GM12878 (cell line): ENCODE results near the gene RUNX3. TPM values are rescaled to one million over a fixed set of nuclear protein-coding genes. Genes with fewer than 3 reads are reported as not detected.

Experiments
- ATAC-seq: fragments of 200-7000 bp; cut with Tn5 transposase; 3 replicates; pipeline ENCODE4 v1.9.1; 2020; ENCODE audit warnings: mild to moderate bottlenecking, moderate library complexity
- BruUV-seq: library from RNA; stranded (reverse); fragments of 400-500 nt; replicated peaks from 2 replicates; lab custom pipeline; 2021; lab: Mats Ljungman, UMichigan
- CTCF ChIA-PET: fragments of 300-600 bp; sonication (Branson Sonifier 250); formaldehyde crosslinking; extraction: SDS; loops from one replicate; lab custom pipeline; 2021; ENCODE audit warnings: inconsistent platforms; lab: Yijun Ruan, JAX
- POLR2A ChIA-PET: fragments of 350-600 bp; formaldehyde crosslinking; extraction: SDS; loops from one replicate; lab custom pipeline; 2021; ENCODE audit warnings: inconsistent platforms; lab: Charles Lee
- RAD21 ChIA-PET: fragments of 300-600 bp; sonication (Branson Sonifier 250); formaldehyde crosslinking; loops from one replicate; lab custom pipeline; 2023; ENCODE audit warnings: antibody characterized with exemption; ENCODE audit not compliant: unreplicated experiment; lab: Charles Lee
- SMC1A ChIA-PET: fragments of 300-600 bp; sonication (Branson Sonifier 250); formaldehyde crosslinking; loops from one replicate; lab custom pipeline; 2023; ENCODE audit not compliant: unreplicated experiment, uncharacterized antibody; lab: Charles Lee
- DNase-seq: peaks from one replicate; pipeline ENCODE4 v3.0.0-alpha.2; 2011; ENCODE audit warnings: low read depth, low spot score
- FAIRE-seq: peaks from 3 replicates; lab custom pipeline; 2011; peaks lifted over from hg19 to GRCh38; lab: Jason Lieb, UNC
- H2AFZ ChIP-seq: 2 replicates; pipeline ENCODE4 v1.6.0; 2011; ENCODE audit warnings: low read depth, low read length, control low read depth; ENCODE audit not compliant: control insufficient read depth
- H3K27ac ChIP-seq: 2 replicates; pipeline ENCODE4 v1.5.1; 2011; ENCODE audit warnings: control low read depth; ENCODE audit not compliant: control insufficient read depth, insufficient read depth
- H3K27me3 ChIP-seq, 2 experiments: replicated peaks in 1 of 2; 2 replicates each; pipeline versions ENCODE4 v1.6.0 to v1.6.1; 2011; ENCODE audit warnings: low read length in 1 of 2; ENCODE audit not compliant: control insufficient read depth in 2 of 2, insufficient read depth in 2 of 2
- H3K36me3 ChIP-seq, 2 experiments: 2 replicates each; pipeline ENCODE4 v1.5.1; 2011; ENCODE audit warnings: low read length in 1 of 2; ENCODE audit not compliant: control insufficient read depth in 2 of 2, insufficient read depth in 2 of 2
- H3K4me1 ChIP-seq: 2 replicates; pipeline ENCODE4 v1.6.1; 2011; ENCODE audit warnings: mild to moderate bottlenecking, low read length, moderate library complexity, mixed read lengths; ENCODE audit not compliant: control insufficient read depth, insufficient read depth
- H3K4me2 ChIP-seq: 2 replicates; pipeline ENCODE4 v1.6.0; 2011; ENCODE audit warnings: control low read depth; ENCODE audit not compliant: control insufficient read depth, insufficient read depth
- H3K4me3 ChIP-seq: fragments of 200-600 bp; sonication (generic); 2 replicates; pipeline ENCODE4 v1.5.1; 2016
- H3K79me2 ChIP-seq: 2 replicates; pipeline ENCODE4 v1.6.0; 2011; ENCODE audit warnings: low read length; ENCODE audit not compliant: control insufficient read depth, insufficient read depth
- H3K9ac ChIP-seq: 2 replicates; pipeline ENCODE4 v1.8.0; 2011; ENCODE audit warnings: low read length, control low read depth, mixed read lengths; ENCODE audit not compliant: control insufficient read depth, insufficient read depth
- H3K9me3 ChIP-seq: replicated peaks from 3 replicates; pipeline ENCODE4 v1.5.1; 2011; ENCODE audit warnings: mild to moderate bottlenecking, low read length; ENCODE audit not compliant: control insufficient read depth, insufficient read depth
- H4K20me1 ChIP-seq: 2 replicates; pipeline ENCODE4 v1.6.0; 2011; ENCODE audit not compliant: control insufficient read depth, insufficient read depth
- ASH2L ChIP-seq: fragments of 300-600, 200-600 bp; sonication (generic); IDR thresholded peaks from 2 replicates; pipeline ENCODE4 v1.6.1; 2017; ENCODE audit warnings: low read depth, mild to moderate bottlenecking, borderline replicate concordance
- CBFB ChIP-seq: IDR thresholded peaks from 2 replicates; pipeline ENCODE4 v1.6.1; 2016; ENCODE audit warnings: antibody characterized with exemption, low read depth
- EED ChIP-seq: sonication (generic); IDR thresholded peaks from 2 replicates; pipeline ENCODE4 v1.6.1; 2016; ENCODE audit warnings: antibody characterized with exemption, low read depth
- IKZF1 ChIP-seq: fragments of 450-650 bp; conservative IDR thresholded peaks from 2 replicates; pipeline ENCODE4 v1.6.1; 2017; ENCODE audit warnings: antibody characterized with exemption, mild to moderate bottlenecking
- MTA3 ChIP-seq: IDR thresholded peaks from 2 replicates; pipeline ENCODE4 v1.6.1; 2012; ENCODE audit warnings: low read length, inconsistent platforms, borderline replicate concordance
- RB1 ChIP-seq: fragments of 450-650 bp; formaldehyde crosslinking; IDR thresholded peaks from 2 replicates; pipeline ENCODE4 v1.6.1; 2017; ENCODE audit warnings: mild to moderate bottlenecking, borderline replicate concordance
- RELA ChIP-seq: fragments of 450-650 bp; IDR thresholded peaks from 2 replicates; pipeline ENCODE4 v1.8.0; 2014; ENCODE audit warnings: borderline replicate concordance; ENCODE audit not compliant: partially characterized antibody
- SIX5 ChIP-seq: IDR thresholded peaks from 2 replicates; pipeline ENCODE4 v1.6.1; 2011; ENCODE audit warnings: mild to moderate bottlenecking, low read depth, low read length, moderate library complexity; ENCODE audit not compliant: severe bottlenecking
- SRF ChIP-seq, 2 experiments: IDR thresholded peaks; 2 replicates each; pipeline ENCODE4 v1.6.1; 2011; ENCODE audit warnings: low read depth in 2 of 2, low read length in 2 of 2, mild to moderate bottlenecking in 1 of 2, moderate library complexity in 1 of 2
- TCF3 ChIP-seq: IDR thresholded peaks from 2 replicates; pipeline ENCODE4 v1.6.1; 2012; ENCODE audit warnings: low read depth, mild to moderate bottlenecking, low read length, borderline replicate concordance; ENCODE audit not compliant: insufficient read depth
- YY1 ChIP-seq: IDR thresholded peaks from 2 replicates; pipeline ENCODE4 v1.6.1; 2011; ENCODE audit warnings: low read depth, mild to moderate bottlenecking, low read length
- WGBS: methylation state at CpG from one replicate; pipeline ENCODE4 v1.1.6; 2016; ENCODE audit warnings: low lambda C conversion rate; ENCODE audit not compliant: insufficient replicate concordance, insufficient coverage; ENCODE audit errors: missing lambda C conversion rate; 5-methylcytosine and 5-hydroxymethylcytosine counted together
- in situ Hi-C: fragments of 300-500 bp; cut with MboI; formaldehyde crosslinking; loops from 9 replicates; pipeline ENCODE4 v1.14.3; 2018; ENCODE audit warnings: mixed read lengths
- intact Hi-C: fragments of 100-400 bp; cut with micrococcal nuclease; formaldehyde crosslinking; loops from one replicate; pipeline ENCODE4 v1.14.2; 2022; ENCODE audit not compliant: unreplicated experiment
- polyA plus RNA-seq, 11 experiments: library from polyadenylated mRNA; depleted of rRNA in 4 of 11; unstranded in 6 of 11; stranded (reverse) in 5 of 11; fragments of >200 nt; fragmentation: Nextera tagmentation in 4 of 11; fragmentation: Illumina TruSeq in 1 of 11; extraction: Ambion mirVana in 4 of 11; extraction: Trizol in 1 of 11; gene quantifications; 1 replicate in 1 of 11; 2 replicates in 10 of 11; pipeline versions ENCODE4 v1.2.1 to v1.2.3, GENCODE V29; 2011 to 2016; ENCODE audit warnings: inconsistent platforms in 2 of 11, missing spikeins in 2 of 11, low read depth in 1 of 11
- total RNA-seq, 4 experiments: library from RNA; depleted of rRNA in 3 of 4; stranded (reverse); fragments of >200 nt in 3 of 4; fragmentation: Illumina TruSeq in 1 of 4; extraction: Trizol in 1 of 4; gene quantifications; 2 replicates each; pipeline versions ENCODE4 v1.2.1 to v1.2.3, GENCODE V29; 2013 to 2021
- TF ChIP-seq, protein P1 (sequence below): fragments of 450-650 bp; formaldehyde crosslinking; IDR thresholded peaks from 2 replicates; pipeline ENCODE4 v1.5.0; 2022; ENCODE audit warnings: mild to moderate bottlenecking, missing genetic modification characterization
- TF ChIP-seq, protein P2 (sequence below): fragments of 450-650 bp; IDR thresholded peaks from 2 replicates; pipeline ENCODE4 v1.6.1; 2014; ENCODE audit warnings: mild to moderate bottlenecking
- TF ChIP-seq, protein P3 (sequence below): fragments of 450-650 bp; IDR thresholded peaks from 2 replicates; pipeline ENCODE4 v1.6.1; 2016; ENCODE audit warnings: mild to moderate bottlenecking

RUNX3 gene
- total and polyA plus RNA-seq, 10 of the 15 experiments (the other 5 are each of a cell fraction or from before 2014, with no cell fraction given): 19.0 to 151 (median 31.4) TPM

GRCh38 chr1:24867084-24867870 is 62.8 kb downstream of the RUNX3 start:
- ATAC-seq (no peak), FAIRE-seq (no peak), DNase-seq (no peak)
- POLR2A ChIA-PET: no interaction called here
- Histone ChIP-seq H3K27me3 (peaks cover 3 to 7% of the 10 kb centered on the region in 2 experiments), H3K4me3 (no peak overlapping the region), H3K27ac (no peak overlapping the region), H3K9ac (no peak overlapping the region), H3K4me2 (peak overlapping the region; percentile 54), H3K36me3 (no peaks in the 10 kb centered on the region), H3K79me2 (no peaks in the 10 kb centered on the region), H2AFZ (no peak overlapping the region), H4K20me1 (no peaks in the 10 kb centered on the region), H3K9me3 (no peaks in the 10 kb centered on the region), H3K4me1 (peaks cover 12% of the 10 kb centered on the region)
- CTCF ChIA-PET: interaction anchor here (1.3 to 1.9 kb wide), 3 partner anchors 20 to 56 kb away, joined by 3 to 5 read pairs (median 4); no protein-coding TSS in a partner anchor
- SMC1A ChIA-PET: interaction anchor here (1.2 to 2.1 kb wide), 8 partner anchors 20 to 339 kb away, joined by 3 to 7 read pairs (median 4); no protein-coding TSS in a partner anchor
- intact Hi-C loops: no loop called here
- in situ Hi-C loops: no loop called here
- RAD21 ChIA-PET: interaction anchor here (1.5 kb wide), 1 partner anchor 60 kb away, joined by 4 read pairs; no protein-coding TSS in a partner anchor
- WGBS: 30% methylated on average over 18 of the region's 18 CpGs
- no TSS peak for BruUV-seq
- TF ChIP-seq MTA3: no peak
- TF ChIP-seq TCF3: no peak
- TF ChIP-seq EED: no peak
- TF ChIP-seq, protein P1, sequence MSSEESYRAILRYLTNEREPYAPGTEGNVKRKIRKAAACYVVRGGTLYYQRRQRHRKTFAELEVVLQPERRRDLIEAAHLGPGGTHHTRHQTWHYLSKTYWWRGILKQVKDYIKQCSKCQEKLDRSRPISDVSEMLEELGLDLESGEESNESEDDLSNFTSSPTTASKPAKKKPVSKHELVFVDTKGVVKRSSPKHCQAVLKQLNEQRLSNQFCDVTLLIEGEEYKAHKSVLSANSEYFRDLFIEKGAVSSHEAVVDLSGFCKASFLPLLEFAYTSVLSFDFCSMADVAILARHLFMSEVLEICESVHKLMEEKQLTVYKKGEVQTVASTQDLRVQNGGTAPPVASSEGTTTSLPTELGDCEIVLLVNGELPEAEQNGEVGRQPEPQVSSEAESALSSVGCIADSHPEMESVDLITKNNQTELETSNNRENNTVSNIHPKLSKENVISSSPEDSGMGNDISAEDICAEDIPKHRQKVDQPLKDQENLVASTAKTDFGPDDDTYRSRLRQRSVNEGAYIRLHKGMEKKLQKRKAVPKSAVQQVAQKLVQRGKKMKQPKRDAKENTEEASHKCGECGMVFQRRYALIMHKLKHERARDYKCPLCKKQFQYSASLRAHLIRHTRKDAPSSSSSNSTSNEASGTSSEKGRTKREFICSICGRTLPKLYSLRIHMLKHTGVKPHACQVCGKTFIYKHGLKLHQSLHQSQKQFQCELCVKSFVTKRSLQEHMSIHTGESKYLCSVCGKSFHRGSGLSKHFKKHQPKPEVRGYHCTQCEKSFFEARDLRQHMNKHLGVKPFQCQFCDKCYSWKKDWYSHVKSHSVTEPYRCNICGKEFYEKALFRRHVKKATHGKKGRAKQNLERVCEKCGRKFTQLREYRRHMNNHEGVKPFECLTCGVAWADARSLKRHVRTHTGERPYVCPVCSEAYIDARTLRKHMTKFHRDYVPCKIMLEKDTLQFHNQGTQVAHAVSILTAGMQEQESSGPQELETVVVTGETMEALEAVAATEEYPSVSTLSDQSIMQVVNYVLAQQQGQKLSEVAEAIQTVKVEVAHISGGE (CRISPR knock-in tag): no peak
- TF ChIP-seq, protein P2, sequence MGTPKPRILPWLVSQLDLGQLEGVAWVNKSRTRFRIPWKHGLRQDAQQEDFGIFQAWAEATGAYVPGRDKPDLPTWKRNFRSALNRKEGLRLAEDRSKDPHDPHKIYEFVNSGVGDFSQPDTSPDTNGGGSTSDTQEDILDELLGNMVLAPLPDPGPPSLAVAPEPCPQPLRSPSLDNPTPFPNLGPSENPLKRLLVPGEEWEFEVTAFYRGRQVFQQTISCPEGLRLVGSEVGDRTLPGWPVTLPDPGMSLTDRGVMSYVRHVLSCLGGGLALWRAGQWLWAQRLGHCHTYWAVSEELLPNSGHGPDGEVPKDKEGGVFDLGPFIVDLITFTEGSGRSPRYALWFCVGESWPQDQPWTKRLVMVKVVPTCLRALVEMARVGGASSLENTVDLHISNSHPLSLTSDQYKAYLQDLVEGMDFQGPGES: no peak
- TF ChIP-seq RB1: no peak
- no peak for TF ChIP-seq IKZF1
- no peak for TF ChIP-seq SIX5
- no peak for TF ChIP-seq CBFB
- TF ChIP-seq ASH2L: no peak
- TF ChIP-seq, protein P3, sequence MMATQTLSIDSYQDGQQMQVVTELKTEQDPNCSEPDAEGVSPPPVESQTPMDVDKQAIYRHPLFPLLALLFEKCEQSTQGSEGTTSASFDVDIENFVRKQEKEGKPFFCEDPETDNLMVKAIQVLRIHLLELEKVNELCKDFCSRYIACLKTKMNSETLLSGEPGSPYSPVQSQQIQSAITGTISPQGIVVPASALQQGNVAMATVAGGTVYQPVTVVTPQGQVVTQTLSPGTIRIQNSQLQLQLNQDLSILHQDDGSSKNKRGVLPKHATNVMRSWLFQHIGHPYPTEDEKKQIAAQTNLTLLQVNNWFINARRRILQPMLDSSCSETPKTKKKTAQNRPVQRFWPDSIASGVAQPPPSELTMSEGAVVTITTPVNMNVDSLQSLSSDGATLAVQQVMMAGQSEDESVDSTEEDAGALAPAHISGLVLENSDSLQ: no peak
- no peak for TF ChIP-seq YY1
- no peak for TF ChIP-seq SRF (IDR thresholded peaks at IDR 0.05; ENCODE audit: low read depth in 2 of 2, low read length in 2 of 2)
- TF ChIP-seq RELA: no peak
- TF ChIP-seq, all 136 proteins: peak for 0
